Testis (tissue), 2 donors: ENCODE measurements around the gene FDCSP.

Experiments
- POLR2A ChIP-seq: fragments of 450-650 bp; IDR thresholded peaks from one replicate; pipeline ENCODE4 v1.6.1; 2017; ENCODE audit warnings: antibody characterized with exemption, mild to moderate bottlenecking, moderate library complexity
- TF ChIP-seq, protein P1 (sequence below), 3 experiments: fragments of 450-650 bp in 2 of 3; fragments of 200-600 bp in 1 of 3; sonication (generic) in 1 of 3; IDR thresholded peaks; one replicate each; pipeline ENCODE4 v1.5.1; 2016 to 2019; ENCODE audit warnings: antibody characterized with exemption in 3 of 3, mild to moderate bottlenecking in 2 of 3, moderate library complexity in 1 of 3

DNA sequence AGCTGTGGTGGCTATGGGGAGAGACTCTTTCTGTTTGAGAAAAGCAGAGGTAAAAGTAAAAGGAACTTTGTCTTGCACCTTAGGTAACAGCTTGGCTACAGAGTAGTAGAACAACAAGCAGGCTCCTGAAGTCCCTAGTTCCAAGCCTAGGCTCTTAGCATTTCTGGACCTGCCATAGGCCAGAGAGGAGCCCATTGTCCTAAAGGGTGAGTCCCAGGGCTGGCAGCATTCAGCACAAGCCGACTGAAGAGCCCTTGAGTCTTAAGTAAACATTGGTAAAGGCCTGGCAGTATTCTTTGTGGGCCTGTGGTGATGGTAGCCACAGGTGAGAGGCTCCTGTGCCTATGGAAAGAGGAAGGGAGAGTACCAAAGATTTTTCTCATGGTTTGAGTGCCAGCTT lies 54.6 kb downstream of the FDCSP start:
- TF ChIP-seq, protein P1, sequence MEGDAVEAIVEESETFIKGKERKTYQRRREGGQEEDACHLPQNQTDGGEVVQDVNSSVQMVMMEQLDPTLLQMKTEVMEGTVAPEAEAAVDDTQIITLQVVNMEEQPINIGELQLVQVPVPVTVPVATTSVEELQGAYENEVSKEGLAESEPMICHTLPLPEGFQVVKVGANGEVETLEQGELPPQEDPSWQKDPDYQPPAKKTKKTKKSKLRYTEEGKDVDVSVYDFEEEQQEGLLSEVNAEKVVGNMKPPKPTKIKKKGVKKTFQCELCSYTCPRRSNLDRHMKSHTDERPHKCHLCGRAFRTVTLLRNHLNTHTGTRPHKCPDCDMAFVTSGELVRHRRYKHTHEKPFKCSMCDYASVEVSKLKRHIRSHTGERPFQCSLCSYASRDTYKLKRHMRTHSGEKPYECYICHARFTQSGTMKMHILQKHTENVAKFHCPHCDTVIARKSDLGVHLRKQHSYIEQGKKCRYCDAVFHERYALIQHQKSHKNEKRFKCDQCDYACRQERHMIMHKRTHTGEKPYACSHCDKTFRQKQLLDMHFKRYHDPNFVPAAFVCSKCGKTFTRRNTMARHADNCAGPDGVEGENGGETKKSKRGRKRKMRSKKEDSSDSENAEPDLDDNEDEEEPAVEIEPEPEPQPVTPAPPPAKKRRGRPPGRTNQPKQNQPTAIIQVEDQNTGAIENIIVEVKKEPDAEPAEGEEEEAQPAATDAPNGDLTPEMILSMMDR (IDR thresholded peaks at IDR 0.05), result no peak
- TF ChIP-seq POLR2A, result no peak
